22Rv1 (cell line): ENCODE measurements around the gene GDI2.

Experiments
- ZFX ChIP-seq: fragments of 450-650 bp; IDR thresholded peaks from 2 replicates; pipeline ENCODE4 v1.6.1; 2017; ENCODE audit warnings: antibody characterized with exemption, borderline replicate concordance
- TF ChIP-seq, protein P1 (sequence below): fragments of 450-650 bp; IDR thresholded peaks from 2 replicates; pipeline ENCODE4 v1.5.1; 2017; ENCODE audit warnings: mild to moderate bottlenecking

DNA sequence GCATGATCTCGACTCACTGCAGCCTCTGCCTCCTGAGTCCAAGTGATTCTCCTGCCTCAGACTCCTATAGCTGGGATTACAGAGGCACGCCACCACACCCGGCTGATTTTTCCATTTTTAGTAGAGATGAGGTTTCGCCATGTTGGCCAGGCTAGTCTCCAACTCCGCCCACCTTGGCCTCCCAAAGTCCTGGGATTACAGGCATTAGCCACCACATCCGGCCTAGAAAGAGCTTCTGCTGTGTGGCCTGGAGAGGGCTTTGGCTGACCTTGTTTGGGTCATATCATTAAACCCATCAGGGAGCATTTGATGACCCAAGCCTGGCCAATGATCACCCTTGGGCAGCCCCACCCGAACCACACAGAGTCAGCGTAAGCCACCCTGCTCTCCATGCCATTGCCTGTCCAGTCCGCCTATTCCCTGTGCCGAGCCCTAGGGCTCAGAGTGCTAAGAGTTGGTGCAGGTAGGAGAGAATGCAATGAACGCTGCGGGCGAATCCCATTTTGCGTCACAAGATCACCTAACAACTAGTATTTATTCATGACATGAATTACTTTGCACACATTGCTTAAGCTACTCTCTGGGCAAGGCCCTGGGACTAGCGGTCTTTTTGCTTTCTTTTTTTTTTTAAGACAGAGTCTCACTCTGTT lies 22.3 kb upstream of the GDI2 start:
- TF ChIP-seq, protein P1, sequence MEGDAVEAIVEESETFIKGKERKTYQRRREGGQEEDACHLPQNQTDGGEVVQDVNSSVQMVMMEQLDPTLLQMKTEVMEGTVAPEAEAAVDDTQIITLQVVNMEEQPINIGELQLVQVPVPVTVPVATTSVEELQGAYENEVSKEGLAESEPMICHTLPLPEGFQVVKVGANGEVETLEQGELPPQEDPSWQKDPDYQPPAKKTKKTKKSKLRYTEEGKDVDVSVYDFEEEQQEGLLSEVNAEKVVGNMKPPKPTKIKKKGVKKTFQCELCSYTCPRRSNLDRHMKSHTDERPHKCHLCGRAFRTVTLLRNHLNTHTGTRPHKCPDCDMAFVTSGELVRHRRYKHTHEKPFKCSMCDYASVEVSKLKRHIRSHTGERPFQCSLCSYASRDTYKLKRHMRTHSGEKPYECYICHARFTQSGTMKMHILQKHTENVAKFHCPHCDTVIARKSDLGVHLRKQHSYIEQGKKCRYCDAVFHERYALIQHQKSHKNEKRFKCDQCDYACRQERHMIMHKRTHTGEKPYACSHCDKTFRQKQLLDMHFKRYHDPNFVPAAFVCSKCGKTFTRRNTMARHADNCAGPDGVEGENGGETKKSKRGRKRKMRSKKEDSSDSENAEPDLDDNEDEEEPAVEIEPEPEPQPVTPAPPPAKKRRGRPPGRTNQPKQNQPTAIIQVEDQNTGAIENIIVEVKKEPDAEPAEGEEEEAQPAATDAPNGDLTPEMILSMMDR: no peak
- TF ChIP-seq ZFX: no peak
